ENCODE results near the gene PTBP2. TPM values are rescaled to one million over a fixed set of nuclear protein-coding genes. Genes with fewer than 3 reads are reported as not detected.

Gene PTBP2
- total RNA-seq, 1 donor from 2014 or later = 56.7 TPM

- H3K27me3 ChIP-seq = no peaks in the 10 kb centered on the region
- peaks cover 6% of the 10 kb centered on the region for H3K4me1 ChIP-seq
- no peak for TF ChIP-seq CTCF (IDR thresholded peaks at IDR 0.05)
- no peak for TF ChIP-seq POLR2AphosphoS5 (IDR thresholded peaks at IDR 0.05; ENCODE audit: insufficient read depth in 1 of 2, low read depth in 1 of 2)
- H3K4me3 ChIP-seq = no peak overlapping the region
- H3K9me3 ChIP-seq = no peaks in the 10 kb centered on the region
- DNase-seq (ENCODE audit: extremely low spot score in 2 of 2) = no peak
- no peak overlapping the region for H3K27ac ChIP-seq
- intact Hi-C loops (cut with DNase I) = no loop called here
- H3K36me3 ChIP-seq = no peaks in the 10 kb centered on the region
Measured at GRCh38 chr1:96688767-96689166, 32.8 kb upstream of the PTBP2 start.

DNA sequence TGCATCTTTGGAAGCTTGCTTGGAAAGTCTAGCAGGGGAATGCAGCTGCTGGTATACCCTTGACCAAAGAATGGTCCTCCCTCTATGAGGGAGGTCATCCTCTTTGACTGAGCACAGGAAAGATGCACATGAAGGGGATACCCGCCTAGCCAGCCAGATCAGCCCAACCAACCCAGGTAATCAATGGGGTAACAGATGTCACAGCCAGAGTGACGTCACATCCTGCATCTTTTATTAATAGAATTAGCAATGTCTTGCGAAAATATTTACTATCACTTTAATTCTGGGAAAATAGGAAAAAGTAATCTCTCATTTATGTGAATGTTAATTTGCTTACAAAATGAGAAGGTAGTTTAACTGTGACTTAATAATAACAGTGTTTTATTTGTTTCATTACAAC lies 25.6 kb upstream of the PTBP2 start:
- Histone ChIP-seq H3K27ac (no peak overlapping the region), H3K36me3 (no peaks in the 10 kb centered on the region), H3K4me3 (no peak overlapping the region), H3K27me3 (no peaks in the 10 kb centered on the region), H3K9me3 (no peaks in the 10 kb centered on the region), H3K4me1 (no peaks in the 10 kb centered on the region)
- intact Hi-C loops (cut with DNase I) = no loop called here
- no peak for DNase-seq (ENCODE audit: extremely low spot score in 2 of 2)
- TF ChIP-seq POLR2A (IDR thresholded peaks at IDR 0.05) = no peak
- TF ChIP-seq POLR2AphosphoS5 (IDR thresholded peaks at IDR 0.05; ENCODE audit: insufficient read depth in 1 of 2, low read depth in 1 of 2) = no peak
- TF ChIP-seq CTCF (IDR thresholded peaks at IDR 0.05) = no peak

DNA sequence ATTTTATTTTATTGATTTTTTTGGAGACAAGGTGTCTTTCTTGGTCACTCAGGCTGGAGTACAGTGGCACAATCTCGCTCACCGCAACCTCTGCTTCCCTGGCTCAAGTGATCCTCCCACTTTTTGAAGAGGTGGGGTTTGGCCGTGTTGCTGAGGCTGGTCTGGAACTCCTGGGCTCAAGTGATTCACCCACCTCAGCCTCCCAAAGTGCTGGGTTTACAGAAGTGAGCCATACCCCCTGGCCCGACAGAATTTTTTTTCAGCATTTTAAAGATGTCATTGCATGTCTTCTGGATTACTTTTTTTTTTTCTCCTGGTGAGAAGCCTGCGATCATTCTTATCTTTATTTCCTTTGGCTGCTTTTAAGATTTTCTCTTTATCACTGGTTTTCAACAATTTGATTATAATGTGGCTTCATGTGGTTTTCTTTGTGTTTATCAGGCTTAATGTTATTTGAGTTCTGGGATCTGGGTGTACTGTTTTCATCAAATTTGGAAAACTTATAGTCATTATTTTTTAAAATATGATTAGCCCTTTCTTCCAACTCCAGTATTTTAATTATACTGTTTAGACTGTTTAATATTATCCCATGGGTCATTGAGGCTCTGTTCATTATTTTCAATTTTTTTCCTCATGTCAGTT lies 23.1 kb upstream of the PTBP2 start:
- Histone ChIP-seq H3K4me3 (no peak overlapping the region), H3K27me3 (no peaks in the 10 kb centered on the region), H3K9me3 (no peaks in the 10 kb centered on the region), H3K36me3 (no peaks in the 10 kb centered on the region), H3K4me1 (no peaks in the 10 kb centered on the region), H3K27ac (no peak overlapping the region)
- intact Hi-C loops (cut with DNase I) = no loop called here
- no peak for DNase-seq (ENCODE audit: extremely low spot score in 2 of 2)
- TF ChIP-seq POLR2AphosphoS5 (IDR thresholded peaks at IDR 0.05; ENCODE audit: insufficient read depth in 1 of 2, low read depth in 1 of 2) (no peak), POLR2A (IDR thresholded peaks at IDR 0.05) (no peak)

DNA sequence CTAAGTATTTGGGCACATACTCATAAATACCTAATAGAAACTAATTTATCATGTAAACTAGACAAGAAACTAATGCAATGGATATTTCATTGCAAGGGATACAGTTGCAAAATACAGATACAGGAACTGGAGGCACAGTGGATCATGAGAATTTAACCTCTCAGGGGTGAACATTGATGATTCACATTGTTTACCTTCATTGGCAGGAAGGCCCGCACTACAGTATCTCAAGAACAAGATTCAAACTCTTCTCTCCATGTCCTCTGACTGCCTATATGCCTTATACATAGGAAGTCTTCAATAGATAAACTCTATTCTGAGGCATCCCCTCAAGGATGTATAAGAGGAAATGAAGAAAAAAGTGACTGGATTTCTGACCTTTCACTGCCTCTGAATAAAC lies 18.4 kb upstream of the PTBP2 start:
- H3K27ac ChIP-seq = no peak overlapping the region
- TF ChIP-seq POLR2A (IDR thresholded peaks at IDR 0.05) = no peak
- no peak for TF ChIP-seq CTCF (IDR thresholded peaks at IDR 0.05)
- TF ChIP-seq POLR2AphosphoS5 (IDR thresholded peaks at IDR 0.05; ENCODE audit: insufficient read depth in 1 of 2, low read depth in 1 of 2) = no peak
- H3K4me3 ChIP-seq = no peak overlapping the region
- intact Hi-C loops (cut with DNase I) = no loop called here
- DNase-seq (ENCODE audit: extremely low spot score in 2 of 2) = no peak
- no peaks in the 10 kb centered on the region for H3K27me3 ChIP-seq
- no peaks in the 10 kb centered on the region for H3K9me3 ChIP-seq
- no peaks in the 10 kb centered on the region for H3K4me1 ChIP-seq
- no peaks in the 10 kb centered on the region for H3K36me3 ChIP-seq

- intact Hi-C loops (cut with DNase I) = no loop called here
- no peak for TF ChIP-seq POLR2A (IDR thresholded peaks at IDR 0.05)
- TF ChIP-seq CTCF (IDR thresholded peaks at IDR 0.05) = no peak
- TF ChIP-seq POLR2AphosphoS5 (IDR thresholded peaks at IDR 0.05; ENCODE audit: insufficient read depth in 1 of 2, low read depth in 1 of 2) = no peak
Measured at GRCh38 chr1:96707023-96707422, 14.6 kb upstream of the PTBP2 start.

More at GRCh38 chr1:96707023-96707422, 14.6 kb upstream of the PTBP2 start:
- H3K36me3 ChIP-seq = no peaks in the 10 kb centered on the region
- no peak for DNase-seq (ENCODE audit: extremely low spot score in 2 of 2)
- H3K27ac ChIP-seq = no peak overlapping the region
- no peak overlapping the region for H3K4me3 ChIP-seq
- no peaks in the 10 kb centered on the region for H3K4me1 ChIP-seq
- no peaks in the 10 kb centered on the region for H3K9me3 ChIP-seq
- no peaks in the 10 kb centered on the region for H3K27me3 ChIP-seq
